Measurements from ENCODE around the gene NTRK3. TPM values are rescaled to one million over a fixed set of nuclear protein-coding genes. Genes with fewer than 3 reads are reported as not detected.

NTRK3 gene
- total and polyA plus RNA-seq, 2 donors (not counting 3 experiments of a cell fraction or from before 2014, with no cell fraction given): not detected

DNA sequence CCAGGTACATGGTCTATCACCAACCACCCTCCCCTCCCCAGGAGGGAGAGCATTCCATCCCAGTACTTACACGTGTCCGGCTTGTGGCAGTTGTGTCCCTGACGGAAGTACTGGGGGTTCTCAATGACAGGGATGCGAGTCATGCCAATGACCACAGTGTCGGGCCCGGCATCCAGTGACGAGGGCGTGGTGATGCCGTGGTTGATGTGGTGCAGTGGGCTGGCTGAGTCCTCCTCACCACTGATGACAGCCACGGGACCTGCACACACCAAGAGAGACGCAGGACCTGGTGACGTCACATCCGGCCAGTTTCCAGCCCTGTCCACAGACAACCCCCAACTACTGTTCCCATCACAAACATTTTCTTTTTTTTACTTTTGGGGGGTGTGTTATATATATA lies 223.8 kb downstream of the NTRK3 start:
- FAIRE-seq (no peak), DNase-seq (ENCODE audit: low read depth, low spot score) (no peak)
- Histone ChIP-seq H3K27me3 (ENCODE audit: control insufficient read depth in 2 of 2, insufficient read depth in 2 of 2, low read length in 2 of 2) (no peaks in the 10 kb centered on the region), H4K20me1 (replicated peaks; ENCODE audit: control insufficient read depth, extremely low read depth, insufficient read depth, low read length) (no peaks in the 10 kb centered on the region), H3K36me3 (ENCODE audit: control insufficient read depth in 2 of 2, extremely low read depth in 1 of 2, insufficient read depth in 2 of 2, low read length in 2 of 2) (no peaks in the 10 kb centered on the region), H3K4me3 (replicated peaks in 1 of 3; ENCODE audit: insufficient read depth in 1 of 3, low read depth in 1 of 3, low read length in 3 of 3) (no peak overlapping the region), H3K4me1 (ENCODE audit: control insufficient read depth, extremely low read depth, insufficient read depth, low read length) (no peaks in the 10 kb centered on the region), H3K79me2 (ENCODE audit: control insufficient read depth, insufficient read depth, low read length) (no peaks in the 10 kb centered on the region), H3K27ac (ENCODE audit: insufficient read depth, low read depth, low read length) (no peak overlapping the region), H3K4me2 (ENCODE audit: insufficient read depth, low read length) (no peak overlapping the region), H2AFZ (ENCODE audit: low read depth, low read length) (no peak overlapping the region), H3K9ac (replicated peaks; ENCODE audit: extremely low read depth, insufficient read depth, low read length) (no peak overlapping the region), H3K9me3 (replicated peaks; ENCODE audit: control insufficient read depth, insufficient read depth, low read length) (peaks cover 2% of the 10 kb centered on the region), H3K9me1 (replicated peaks; ENCODE audit: control insufficient read depth, extremely low read depth, insufficient read depth, low read length) (no peaks in the 10 kb centered on the region)
- CTCF ChIA-PET: no interaction called here
- no peak for TF ChIP-seq EZH2 (IDR thresholded peaks at IDR 0.05; ENCODE audit: borderline replicate concordance, low read depth, low read length, severe bottlenecking)
- TF ChIP-seq MYC (IDR thresholded peaks at IDR 0.05; ENCODE audit: low read depth, low read length): no peak
- no peak for TF ChIP-seq POLR2A (IDR thresholded peaks at IDR 0.05; ENCODE audit: low read depth, low read length)
- TF ChIP-seq FOS (IDR thresholded peaks at IDR 0.05; ENCODE audit: borderline replicate concordance, insufficient read depth, low read length): no peak
- TF ChIP-seq, protein P1, sequence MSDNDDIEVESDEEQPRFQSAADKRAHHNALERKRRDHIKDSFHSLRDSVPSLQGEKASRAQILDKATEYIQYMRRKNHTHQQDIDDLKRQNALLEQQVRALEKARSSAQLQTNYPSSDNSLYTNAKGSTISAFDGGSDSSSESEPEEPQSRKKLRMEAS (IDR thresholded peaks at IDR 0.05; ENCODE audit: insufficient read depth, insufficient read length): no peak
- TF ChIP-seq, protein P2, sequence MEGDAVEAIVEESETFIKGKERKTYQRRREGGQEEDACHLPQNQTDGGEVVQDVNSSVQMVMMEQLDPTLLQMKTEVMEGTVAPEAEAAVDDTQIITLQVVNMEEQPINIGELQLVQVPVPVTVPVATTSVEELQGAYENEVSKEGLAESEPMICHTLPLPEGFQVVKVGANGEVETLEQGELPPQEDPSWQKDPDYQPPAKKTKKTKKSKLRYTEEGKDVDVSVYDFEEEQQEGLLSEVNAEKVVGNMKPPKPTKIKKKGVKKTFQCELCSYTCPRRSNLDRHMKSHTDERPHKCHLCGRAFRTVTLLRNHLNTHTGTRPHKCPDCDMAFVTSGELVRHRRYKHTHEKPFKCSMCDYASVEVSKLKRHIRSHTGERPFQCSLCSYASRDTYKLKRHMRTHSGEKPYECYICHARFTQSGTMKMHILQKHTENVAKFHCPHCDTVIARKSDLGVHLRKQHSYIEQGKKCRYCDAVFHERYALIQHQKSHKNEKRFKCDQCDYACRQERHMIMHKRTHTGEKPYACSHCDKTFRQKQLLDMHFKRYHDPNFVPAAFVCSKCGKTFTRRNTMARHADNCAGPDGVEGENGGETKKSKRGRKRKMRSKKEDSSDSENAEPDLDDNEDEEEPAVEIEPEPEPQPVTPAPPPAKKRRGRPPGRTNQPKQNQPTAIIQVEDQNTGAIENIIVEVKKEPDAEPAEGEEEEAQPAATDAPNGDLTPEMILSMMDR (IDR thresholded peaks at IDR 0.05; ENCODE audit: extremely low read depth in 1 of 2, insufficient read depth in 1 of 2, low read depth in 1 of 2, low read length in 2 of 2): no peak
- no peak for TF ChIP-seq JUN (IDR thresholded peaks at IDR 0.05; ENCODE audit: borderline replicate concordance, insufficient read depth, insufficient read length, low read depth)
- TF ChIP-seq POLR2AphosphoS5 (IDR thresholded peaks at IDR 0.05; ENCODE audit: insufficient read depth, low read depth, low read length): no peak
- TF ChIP-seq GATA2 (IDR thresholded peaks at IDR 0.05; ENCODE audit: insufficient read depth, insufficient read length, low read depth, low read length): no peak
- BruUV-seq (replicated peaks): no TSS peak
- intact Hi-C loops (cut with micrococcal nuclease): no loop called here
- POLR2A ChIA-PET: no interaction called here
- dilution Hi-C loops (cut with MboI; ENCODE audit: extremely low pct_ligation_motif_present, low sequenced_read_pairs): no loop called here

All from endothelial cell of umbilical vein (primary cell).